Cardiac muscle cell (in vitro differentiated cells and primary cell): ENCODE data around the gene SLC16A10. TPM values are rescaled to one million over a fixed set of nuclear protein-coding genes. Genes with fewer than 3 reads are reported as not detected.

Experiments used
- DNase-seq, 2 donors: peaks; one replicate each; pipeline versions ENCODE4 v3.0.0 to v3.0.0-alpha.2; 2010 to 2017; ENCODE audit warnings: low read depth in 1 of 2, low spot score in 1 of 2
- H3K27ac ChIP-seq: fragments of 200-600 bp; sonication (generic); 2 replicates; pipeline ENCODE4 v1.5.1; 2016
- H3K27me3 ChIP-seq: fragments of 200-600 bp; sonication (generic); 2 replicates; pipeline ENCODE4 v1.6.0; 2016; ENCODE audit warnings: control low read depth
- H3K36me3 ChIP-seq: fragments of 200-600 bp; sonication (generic); 2 replicates; pipeline ENCODE4 v1.5.1; 2016; ENCODE audit warnings: control low read depth
- H3K4me1 ChIP-seq: fragments of 200-600 bp; sonication (generic); 2 replicates; pipeline ENCODE4 v1.8.1; 2017; ENCODE audit warnings: low read depth, mild to moderate bottlenecking, mixed run types
- H3K4me3 ChIP-seq: fragments of 200-600 bp; sonication (generic); 2 replicates; pipeline ENCODE4 v1.5.1; 2016; ENCODE audit warnings: mild to moderate bottlenecking
- H3K9me3 ChIP-seq: fragments of 200-600 bp; sonication (generic); 2 replicates; pipeline ENCODE4 v1.5.1; 2017; ENCODE audit warnings: low read depth, mild to moderate bottlenecking, control low read depth
- CTCF ChIP-seq: IDR thresholded peaks from 2 replicates; pipeline ENCODE4 v1.5.1; 2012; ENCODE audit warnings: low read depth, mild to moderate bottlenecking, low read length
- polyA plus RNA-seq: library from polyadenylated mRNA; unstranded; fragments of >200 nt; fragmentation: Nextera tagmentation; extraction: Ambion mirVana; gene quantifications from 2 replicates; pipeline ENCODE4 v1.2.1, GENCODE V29; 2016
- total RNA-seq: library from RNA; depleted of rRNA; stranded (reverse); fragments of >200 nt; gene quantifications from 2 replicates; pipeline ENCODE4 v1.2.3, GENCODE V29; 2016

The SLC16A10 gene
- total and polyA plus RNA-seq, 2 experiments from 2014 or later, result 8.1 to 21.4 TPM

- no peak for TF ChIP-seq CTCF
- Histone ChIP-seq H3K4me3 (no peak overlapping the region), H3K4me1 (no peaks in the 10 kb centered on the region), H3K27ac (no peak overlapping the region), H3K27me3 (no peaks in the 10 kb centered on the region), H3K9me3 (no peaks in the 10 kb centered on the region), H3K36me3 (no peaks in the 10 kb centered on the region)
- DNase-seq, result no peak
These were observed 105.7 kb downstream of the SLC16A10 start for GRCh38 chr6:111192911-111193555.

DNA sequence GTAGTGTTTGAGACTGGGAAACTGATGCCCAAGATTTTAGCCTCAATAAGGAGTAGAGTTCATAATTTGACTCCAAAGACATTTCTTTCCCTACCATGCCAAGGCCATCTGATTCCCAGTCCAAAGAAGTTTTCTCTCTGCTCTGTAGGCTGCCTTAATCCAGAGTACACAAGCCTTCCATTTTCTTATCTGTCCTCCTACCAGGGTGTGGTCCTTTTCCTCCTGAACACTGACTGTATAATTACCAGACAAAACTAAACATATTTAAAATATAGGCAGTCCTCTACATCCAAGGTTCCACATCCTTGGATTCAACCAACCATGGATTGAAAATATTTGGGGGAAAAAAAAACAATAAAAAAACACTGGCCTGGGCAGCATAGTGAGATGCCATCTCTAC is 108.4 kb downstream of the SLC16A10 start:
- DNase-seq, result no peak
- H3K4me3 ChIP-seq, result no peak overlapping the region
- no peak for TF ChIP-seq CTCF
- H3K27me3 ChIP-seq, result no peaks in the 10 kb centered on the region
- no peak overlapping the region for H3K27ac ChIP-seq
- H3K9me3 ChIP-seq, result no peaks in the 10 kb centered on the region
- H3K4me1 ChIP-seq, result peaks cover 5% of the 10 kb centered on the region
- H3K36me3 ChIP-seq, result no peaks in the 10 kb centered on the region

GRCh38 chr6:111198841-111199240 is 111.5 kb downstream of the SLC16A10 start:
- no peak for DNase-seq
- TF ChIP-seq CTCF, result no peak
- Histone ChIP-seq H3K4me1 (peaks cover 16% of the 10 kb centered on the region), H3K27ac (no peak overlapping the region), H3K4me3 (no peak overlapping the region), H3K27me3 (no peaks in the 10 kb centered on the region), H3K36me3 (no peaks in the 10 kb centered on the region), H3K9me3 (no peaks in the 10 kb centered on the region)

DNA sequence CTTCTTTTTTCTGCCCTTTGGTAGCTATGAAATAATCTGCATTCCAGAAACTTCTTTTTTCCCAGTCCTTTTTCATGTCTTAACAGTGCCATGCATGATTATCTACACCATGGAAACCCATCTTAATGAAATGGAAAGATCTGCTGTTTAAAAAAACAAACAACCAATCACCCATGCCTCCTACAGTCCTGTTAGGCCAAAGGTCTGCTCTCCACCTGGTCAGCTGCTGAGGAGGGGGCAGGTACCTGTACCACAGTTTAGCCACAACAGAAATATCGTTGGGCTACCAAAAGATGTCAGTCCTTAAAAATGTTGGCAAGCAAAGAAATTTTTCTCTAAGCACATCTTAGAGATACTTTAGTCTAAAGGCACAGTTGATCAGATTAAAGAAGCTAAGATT is 112.6 kb downstream of the SLC16A10 start:
- no peak for TF ChIP-seq CTCF
- Histone ChIP-seq H3K4me1 (peaks cover 27% of the 10 kb centered on the region), H3K4me3 (no peak overlapping the region), H3K27ac (no peak overlapping the region), H3K36me3 (no peaks in the 10 kb centered on the region), H3K27me3 (no peaks in the 10 kb centered on the region), H3K9me3 (no peaks in the 10 kb centered on the region)
- DNase-seq, result no peak

DNA sequence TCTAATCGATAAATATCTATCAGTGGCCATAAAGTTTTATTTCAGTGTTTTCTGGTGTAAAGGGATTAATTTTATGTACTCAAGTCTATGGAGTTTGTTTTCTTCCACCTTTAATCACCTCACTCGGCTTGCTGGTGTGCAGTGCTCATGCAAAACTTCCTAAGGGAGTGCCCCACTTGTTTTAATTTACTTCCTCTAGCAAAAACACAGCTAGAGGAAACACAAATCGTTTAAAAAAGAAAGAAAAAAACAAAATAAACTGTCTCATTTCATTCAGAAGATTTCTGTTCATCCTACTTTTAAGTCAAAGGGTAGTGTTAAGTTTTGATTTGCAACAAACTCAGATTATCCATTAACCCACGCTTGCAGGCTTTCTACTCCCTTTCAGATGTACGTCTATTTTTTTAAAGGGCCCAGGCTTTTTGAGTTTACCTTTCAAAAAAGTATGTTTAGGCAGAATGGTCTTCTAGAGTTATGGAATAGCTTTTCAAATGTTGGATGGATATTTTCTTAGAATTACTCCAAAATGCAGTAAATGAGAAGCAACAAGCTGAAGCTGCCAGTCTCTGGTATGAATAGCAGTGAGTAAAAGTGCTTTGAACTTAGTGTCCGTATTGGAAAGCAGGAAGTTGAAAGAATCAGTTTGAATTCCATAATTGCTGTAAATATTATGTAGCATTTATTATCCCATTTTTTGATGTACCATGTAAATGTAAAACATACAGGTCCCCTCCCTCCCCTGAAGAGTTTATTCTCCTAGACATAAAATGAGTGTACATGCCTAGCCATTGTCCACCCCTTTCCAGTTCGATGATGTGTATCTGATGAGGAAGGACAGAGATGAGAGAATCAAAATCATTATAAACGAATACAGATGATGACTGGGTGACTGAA is 113.3 kb downstream of the SLC16A10 start:
- Histone ChIP-seq H3K27me3 (no peaks in the 10 kb centered on the region), H3K4me1 (peaks cover 34% of the 10 kb centered on the region), H3K27ac (no peak overlapping the region), H3K4me3 (no peak overlapping the region), H3K9me3 (no peaks in the 10 kb centered on the region), H3K36me3 (no peaks in the 10 kb centered on the region)
- no peak for DNase-seq
- TF ChIP-seq CTCF, result no peak
